Fibroblast of pulmonary artery (primary cell): Measurements from ENCODE around the gene SCGB1D2.
"Not testable (repeated sequence)": the region's sequence is repeated elsewhere in the genome, so short reads cannot be mapped to it uniquely, and the experiment has no call there.

Experiments
- DNase-seq: peaks from one replicate; pipeline ENCODE4 v3.0.0-alpha.2; 2010; ENCODE audit warnings: low read depth
- H3K4me3 ChIP-seq: replicated peaks from 2 replicates; pipeline ENCODE4 v1.5.1; 2011; ENCODE audit warnings: low read depth, mild to moderate bottlenecking, control low read depth, low read length, moderate library complexity
- CTCF ChIP-seq: IDR thresholded peaks from 2 replicates; pipeline ENCODE4 v1.5.1; 2011; ENCODE audit warnings: mild to moderate bottlenecking, control low read depth, low read length, inconsistent platforms; ENCODE audit errors: missing control alignments

SCGB1D2 gene

GRCh38 chr11:62205441-62205840 is 36.6 kb upstream of the SCGB1D2 start:
- DNase-seq: no peak
- no peak for TF ChIP-seq CTCF
- H3K4me3 ChIP-seq: no peak overlapping the region

- DNase-seq, H3K4me3 ChIP-seq: not testable (repeated sequence)
Measured at GRCh38 chr11:62206276-62207066, 35.6 kb upstream of the SCGB1D2 start.

- no peak for DNase-seq
- TF ChIP-seq CTCF: no peak
- H3K4me3 ChIP-seq: no peak overlapping the region
Measured at GRCh38 chr11:62208785-62209144, 33.3 kb upstream of the SCGB1D2 start.

DNA sequence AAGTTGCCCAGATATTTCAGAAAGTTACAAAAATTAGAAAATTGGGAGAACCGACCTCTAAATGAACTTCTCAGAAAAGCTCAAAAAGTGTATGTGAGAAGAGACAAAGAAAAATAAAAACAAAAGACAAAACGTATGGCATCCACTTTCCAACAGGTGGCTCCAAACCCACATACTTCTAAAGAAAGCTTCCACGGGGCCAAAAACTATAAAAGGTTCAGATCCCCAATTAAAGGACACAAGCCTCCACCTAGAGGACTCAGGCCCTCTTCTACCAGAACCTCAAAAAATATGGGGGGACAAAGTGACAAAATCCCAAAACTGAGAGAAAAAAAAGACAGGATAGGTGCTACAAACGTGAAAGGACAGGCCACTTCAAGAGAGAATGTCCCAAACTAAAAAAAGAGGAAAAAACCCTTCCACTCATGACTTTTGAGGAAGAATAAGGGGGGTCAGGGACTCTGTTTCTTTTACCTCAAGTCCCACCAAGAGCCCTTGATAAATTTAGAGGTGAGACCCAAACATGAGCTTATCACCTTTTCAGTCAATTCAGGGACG is 24.8 kb upstream of the SCGB1D2 start:
- no peak overlapping the region for H3K4me3 ChIP-seq
- peak; percentile 49 for DNase-seq

GRCh38 chr11:62221498-62221897 is 20.5 kb upstream of the SCGB1D2 start:
- no peak for DNase-seq
- no peak for TF ChIP-seq CTCF
- H3K4me3 ChIP-seq: no peak overlapping the region

More for the DNA sequence above, 24.8 kb upstream of the SCGB1D2 start:
- peak; percentile 58 for TF ChIP-seq CTCF

GRCh38 chr11:62223095-62223494 is 18.9 kb upstream of the SCGB1D2 start:
- peak; percentile 3 for DNase-seq
- no peak overlapping the region for H3K4me3 ChIP-seq
- no peak for TF ChIP-seq CTCF

DNA sequence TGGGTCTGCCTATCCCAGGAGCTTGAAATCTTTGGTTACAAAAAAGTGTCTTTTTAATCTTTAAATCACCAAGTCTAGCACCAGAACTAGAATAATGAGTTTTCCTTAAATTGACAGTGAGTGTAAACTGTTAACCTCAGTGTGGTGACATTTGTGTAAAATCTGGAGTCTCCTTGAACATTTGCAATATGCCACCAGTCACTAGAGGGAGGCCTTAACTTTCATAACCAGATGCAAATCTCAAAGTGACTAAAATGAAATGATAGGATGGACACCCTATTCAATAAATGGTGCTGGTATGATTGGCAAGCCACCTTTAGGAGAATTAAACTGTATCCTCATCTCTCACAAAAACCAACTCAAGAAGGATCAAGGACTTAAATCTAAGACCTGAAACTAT is 8.3 kb upstream of the SCGB1D2 start:
- H3K4me3 ChIP-seq: no peak overlapping the region
- DNase-seq: peak; percentile 2
- no peak for TF ChIP-seq CTCF
